LNCaP clone FGC (cell line): ENCODE data around the gene FUBP1.
"Not testable (repeated sequence)": the region's sequence is repeated elsewhere in the genome, so short reads cannot be mapped to it uniquely, and the experiment has no call there.

Source experiments
- DNase-seq: peaks from one replicate; pipeline ENCODE4 v3.0.0-alpha.2; 2011; ENCODE audit warnings: low read depth
- H3K4me3 ChIP-seq: 2 replicates; pipeline ENCODE4 v1.5.1; 2011; ENCODE audit warnings: mild to moderate bottlenecking, low read depth, low read length, control low read depth
- CTCF ChIP-seq: IDR thresholded peaks from 2 replicates; pipeline ENCODE4 v1.5.1; 2012; ENCODE audit warnings: mild to moderate bottlenecking; ENCODE audit not compliant: control insufficient read depth, insufficient read depth; ENCODE audit errors: extremely low read depth

FUBP1 gene

GRCh38 chr1:78003070-78003746, 24.3 kb upstream of the FUBP1 start:
- TF ChIP-seq CTCF: no peak
- DNase-seq: no peak
- no peak overlapping the region for H3K4me3 ChIP-seq

DNA sequence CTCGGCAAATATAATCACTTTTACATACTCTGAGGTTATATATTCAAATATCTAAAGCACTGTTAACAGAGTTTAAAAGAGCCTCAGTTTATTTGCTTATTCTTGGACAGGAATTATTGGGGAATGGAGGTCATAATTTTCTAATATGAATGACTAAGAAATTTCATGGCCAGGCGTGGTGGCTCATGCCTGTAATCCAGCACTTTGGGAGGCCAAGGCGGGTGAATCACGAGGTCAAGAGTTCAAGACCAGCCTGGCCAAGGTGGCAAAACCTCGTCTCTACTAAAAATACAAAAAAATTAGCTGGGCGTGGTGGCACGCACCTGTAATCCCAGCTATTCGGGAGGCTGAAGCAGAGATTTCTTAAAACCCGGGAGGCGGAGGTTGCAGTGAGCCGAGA, 21.7 kb upstream of the FUBP1 start:
- DNase-seq, H3K4me3 ChIP-seq: not testable (repeated sequence)

DNA sequence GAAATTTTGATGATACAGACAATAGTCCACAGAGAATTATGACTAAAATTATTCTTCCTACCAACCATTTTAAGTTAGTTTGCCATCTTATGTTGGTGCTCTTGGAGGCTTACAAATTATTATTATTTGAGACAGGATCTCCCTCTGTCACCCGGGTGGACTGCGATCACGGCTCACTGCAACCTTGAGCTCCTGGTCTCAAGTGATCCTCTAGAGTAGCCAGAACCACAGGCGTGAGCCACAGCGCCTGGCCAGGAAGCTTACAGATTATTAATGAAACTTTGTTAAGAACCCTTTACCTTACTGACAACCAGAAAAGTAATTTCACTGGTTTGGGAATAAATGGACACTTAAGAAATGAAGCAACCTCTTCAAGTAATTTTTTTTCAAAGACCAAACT, 17.9 kb upstream of the FUBP1 start:
- H3K4me3 ChIP-seq: no peak overlapping the region
- no peak for TF ChIP-seq CTCF
- no peak for DNase-seq

DNA sequence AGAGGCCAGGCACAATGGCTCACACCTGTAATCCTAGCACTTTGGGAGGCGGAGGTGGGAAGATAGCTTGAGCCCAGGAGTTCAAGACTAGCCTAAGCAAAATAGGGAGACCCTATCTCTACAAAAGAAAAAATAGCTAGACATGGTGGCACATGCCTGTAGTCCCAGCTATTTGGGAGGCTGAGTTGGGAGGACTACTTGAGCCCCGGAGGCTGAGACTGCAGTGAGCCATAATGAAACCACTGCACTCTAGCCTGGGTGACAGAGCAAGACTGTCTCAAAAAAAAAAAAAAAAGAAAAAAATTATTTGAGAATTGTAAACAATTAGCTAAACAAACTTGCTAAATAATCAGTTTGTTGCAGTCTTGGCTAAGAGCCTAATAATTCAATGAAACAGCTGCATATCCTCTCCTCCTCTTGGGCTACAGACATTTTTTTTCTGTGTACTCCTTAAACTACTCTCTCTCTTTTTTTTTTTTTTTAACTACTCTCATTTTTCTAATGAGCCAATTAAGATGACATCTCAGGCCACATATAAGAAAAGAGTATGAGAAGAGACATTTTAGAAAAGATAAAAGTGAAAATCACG, 15.3 kb upstream of the FUBP1 start:
- DNase-seq: no peak
- TF ChIP-seq CTCF: no peak
- H3K4me3 ChIP-seq: no peak overlapping the region

- no peak for TF ChIP-seq CTCF
- DNase-seq: no peak
- no peak overlapping the region for H3K4me3 ChIP-seq
Measured at GRCh38 chr1:77991638-77992037, 12.8 kb upstream of the FUBP1 start.

DNA sequence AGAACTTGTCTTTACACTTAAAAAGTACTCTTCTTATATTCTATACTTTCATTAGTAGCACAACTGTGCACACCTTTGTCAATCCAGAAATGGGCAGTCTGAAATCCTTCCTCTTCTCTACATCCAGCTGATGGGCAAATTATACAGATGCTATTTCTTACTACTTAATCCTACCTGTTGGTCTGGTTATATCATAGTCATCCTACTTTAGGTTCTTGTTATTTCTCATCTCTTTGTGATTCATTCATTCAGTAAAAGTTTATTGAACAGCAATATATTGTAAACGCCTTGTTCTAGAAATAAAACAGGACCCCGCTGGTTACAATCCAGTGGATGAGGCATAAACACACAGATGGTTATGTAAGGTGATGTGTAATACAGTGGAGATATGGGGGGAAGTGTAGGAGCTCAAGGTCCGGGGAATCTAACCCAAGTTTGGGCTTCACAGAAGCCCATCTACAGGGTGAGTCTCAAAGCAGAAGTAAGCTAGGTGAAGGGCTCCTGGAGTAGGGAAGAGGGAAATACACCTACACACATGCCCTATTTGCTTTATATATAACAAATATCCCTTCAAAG, 11.8 kb upstream of the FUBP1 start:
- no peak for DNase-seq
- no peak for TF ChIP-seq CTCF

GRCh38 chr1:77989744-77990143, 10.9 kb upstream of the FUBP1 start:
- TF ChIP-seq CTCF: no peak
- DNase-seq: no peak
- H3K4me3 ChIP-seq: no peak overlapping the region

More for the DNA sequence above, 11.8 kb upstream of the FUBP1 start:
- H3K4me3 ChIP-seq: no peak overlapping the region
